ENCODE measurements around the gene PTPRE. TPM values are rescaled to one million over a fixed set of nuclear protein-coding genes. Genes with fewer than 3 reads are reported as not detected.

Gene PTPRE
- total and polyA plus RNA-seq, 10 of the 15 experiments (the other 5 are each of a cell fraction or from before 2014, with no cell fraction given): 2.9 to 7.6 (median 5.8) TPM

- Histone ChIP-seq H3K4me3 (no peak overlapping the region), H3K27ac (ENCODE audit: control insufficient read depth, insufficient read depth) (no peak overlapping the region), H3K9me3 (replicated peaks; ENCODE audit: control insufficient read depth, insufficient read depth, low read length) (no peaks in the 10 kb centered on the region), H3K4me1 (ENCODE audit: control insufficient read depth, insufficient read depth, low read length) (no peaks in the 10 kb centered on the region), H3K9ac (ENCODE audit: control insufficient read depth, insufficient read depth, low read length) (no peak overlapping the region), H3K79me2 (ENCODE audit: control insufficient read depth, insufficient read depth, low read length) (peaks cover 23% of the 10 kb centered on the region), H2AFZ (ENCODE audit: control insufficient read depth, low read depth, low read length) (no peak overlapping the region), H3K4me2 (ENCODE audit: control insufficient read depth, insufficient read depth) (no peak overlapping the region), H3K27me3 (replicated peaks in 1 of 2; ENCODE audit: control insufficient read depth in 2 of 2, insufficient read depth in 2 of 2, low read length in 1 of 2) (no peaks in the 10 kb centered on the region), H3K36me3 (ENCODE audit: control insufficient read depth in 2 of 2, insufficient read depth in 2 of 2, low read length in 1 of 2) (peaks cover 32 to 62% of the 10 kb centered on the region in 2 experiments), H4K20me1 (ENCODE audit: control insufficient read depth, insufficient read depth) (no peaks in the 10 kb centered on the region)
- RAD21 ChIA-PET (ENCODE audit: unreplicated experiment): interaction anchor here (1.6 kb wide), 1 partner anchor 11 kb away, joined by 3 read pairs; the partner anchor contains the start of gene MKI67
- ATAC-seq: no peak
- no TSS peak for BruUV-seq (replicated peaks)
- in situ Hi-C loops (cut with MboI): no loop called here
- SMC1A ChIA-PET (ENCODE audit: uncharacterized antibody, unreplicated experiment): interaction anchor here (1.3 to 2.7 kb wide), 4 partner anchors 8 to 80 kb away, joined by 3 to 8 read pairs (median 3); no protein-coding TSS in a partner anchor
- no peak for FAIRE-seq
- no peak for DNase-seq (ENCODE audit: low read depth, low spot score)
- TF ChIP-seq POLR2A (IDR thresholded peaks at IDR 0.05; ENCODE audit: low read depth, low read length): no peak
- no peak for TF ChIP-seq NFYB (IDR thresholded peaks at IDR 0.05; ENCODE audit: insufficient read depth, low read depth, low read length)
- TF ChIP-seq RBBP5 (conservative IDR thresholded peaks at IDR 0.05): no peak
- TF ChIP-seq CBX3 (IDR thresholded peaks at IDR 0.05; ENCODE audit: borderline replicate concordance, low read depth): no peak
- TF ChIP-seq SPI1 (IDR thresholded peaks at IDR 0.05; ENCODE audit: borderline replicate concordance, insufficient read depth, low read depth, low read length): no peak
- no peak for TF ChIP-seq IKZF2 (IDR thresholded peaks at IDR 0.05)
- TF ChIP-seq CBX5 (IDR thresholded peaks at IDR 0.05; ENCODE audit: low read depth): no peak
- TF ChIP-seq LARP7 (IDR thresholded peaks at IDR 0.05): no peak
- no peak for TF ChIP-seq PAX5 (IDR thresholded peaks at IDR 0.05; ENCODE audit: borderline replicate concordance, low read depth, low read length)
- TF ChIP-seq KAT2A (conservative IDR thresholded peaks at IDR 0.05; ENCODE audit: control insufficient read depth, low read depth, low read length): no peak
- no peak for TF ChIP-seq NR2C2 (IDR thresholded peaks at IDR 0.05; ENCODE audit: borderline replicate concordance, control insufficient read depth, insufficient read length, low read depth)
- WGBS (ENCODE audit: insufficient coverage, insufficient replicate concordance, low lambda C conversion rate, missing lambda C conversion rate): 88% methylated on average over 2 of the region's 2 CpGs
- intact Hi-C loops (cut with micrococcal nuclease; ENCODE audit: unreplicated experiment): no loop called here
- POLR2A ChIA-PET: interaction anchor here (3.3 kb wide), 1 partner anchor 11 kb away, joined by 24 read pairs; the partner anchor contains the start of gene MKI67
- CTCF ChIA-PET: interaction anchor here (0.5 to 1.6 kb wide), 6 partner anchors 9 to 46 kb away, joined by 3 to 5 read pairs (median 4); no protein-coding TSS in a partner anchor
Observed at GRCh38 chr10:128114901-128115300, 208.0 kb downstream of the PTPRE start.
